HFFc6 (cell line): ENCODE results near the gene NPPC. TPM values are rescaled to one million over a fixed set of nuclear protein-coding genes. Genes with fewer than 3 reads are reported as not detected.

Experiments
- DNase-seq: peaks from one replicate; pipeline ENCODE4 v3.0.0-alpha.2; 2018
- H3K27ac Mint-ChIP-seq: 2 replicates; pipeline ENCODE4 v1.8.0; 2020; ENCODE audit warnings: mild to moderate bottlenecking, mixed read lengths
- H3K27me3 Mint-ChIP-seq: 2 replicates; pipeline ENCODE4 v1.8.0; 2021; ENCODE audit warnings: mild to moderate bottlenecking, moderate library complexity, mixed read lengths; ENCODE audit not compliant: insufficient read depth
- H3K36me3 Mint-ChIP-seq: 2 replicates; pipeline ENCODE4 v1.8.0; 2021; ENCODE audit warnings: low read depth, mixed read lengths
- H3K4me1 Mint-ChIP-seq: 2 replicates; pipeline ENCODE4 v1.8.0; 2020; ENCODE audit warnings: low read depth, mixed read lengths
- H3K4me3 Mint-ChIP-seq: 2 replicates; pipeline ENCODE4 v1.8.0; 2020; ENCODE audit warnings: mild to moderate bottlenecking, moderate library complexity, mixed read lengths
- H3K9me3 Mint-ChIP-seq: 2 replicates; pipeline ENCODE4 v1.8.0; 2020; ENCODE audit warnings: mild to moderate bottlenecking, mixed read lengths
- microRNA-seq: library from miRNA; unstranded; fragments of <30 nt; microRNA quantifications from one replicate; pipeline ENCODE4, GENCODE V29; 2019
- total RNA-seq, 6 experiments: library from RNA; stranded (reverse); fragmentation: NEBNext Ultra II Directional; extraction: Animal tissue kit (Norgen Biotek cat#: 25700); gene quantifications; 2 replicates in 1 of 6; 3 replicates in 5 of 6; pipeline ENCODE4 v1.2.3, GENCODE V29; 2021
- TF ChIP-seq, protein P1 (sequence below): fragments of 200-600 bp; sonication (generic); IDR thresholded peaks from 2 replicates; pipeline ENCODE4 v1.5.0; 2021; ENCODE audit warnings: antibody characterized with exemption, mild to moderate bottlenecking

NPPC gene
- total RNA-seq, 6 experiments from 2014 or later: not detected

DNA sequence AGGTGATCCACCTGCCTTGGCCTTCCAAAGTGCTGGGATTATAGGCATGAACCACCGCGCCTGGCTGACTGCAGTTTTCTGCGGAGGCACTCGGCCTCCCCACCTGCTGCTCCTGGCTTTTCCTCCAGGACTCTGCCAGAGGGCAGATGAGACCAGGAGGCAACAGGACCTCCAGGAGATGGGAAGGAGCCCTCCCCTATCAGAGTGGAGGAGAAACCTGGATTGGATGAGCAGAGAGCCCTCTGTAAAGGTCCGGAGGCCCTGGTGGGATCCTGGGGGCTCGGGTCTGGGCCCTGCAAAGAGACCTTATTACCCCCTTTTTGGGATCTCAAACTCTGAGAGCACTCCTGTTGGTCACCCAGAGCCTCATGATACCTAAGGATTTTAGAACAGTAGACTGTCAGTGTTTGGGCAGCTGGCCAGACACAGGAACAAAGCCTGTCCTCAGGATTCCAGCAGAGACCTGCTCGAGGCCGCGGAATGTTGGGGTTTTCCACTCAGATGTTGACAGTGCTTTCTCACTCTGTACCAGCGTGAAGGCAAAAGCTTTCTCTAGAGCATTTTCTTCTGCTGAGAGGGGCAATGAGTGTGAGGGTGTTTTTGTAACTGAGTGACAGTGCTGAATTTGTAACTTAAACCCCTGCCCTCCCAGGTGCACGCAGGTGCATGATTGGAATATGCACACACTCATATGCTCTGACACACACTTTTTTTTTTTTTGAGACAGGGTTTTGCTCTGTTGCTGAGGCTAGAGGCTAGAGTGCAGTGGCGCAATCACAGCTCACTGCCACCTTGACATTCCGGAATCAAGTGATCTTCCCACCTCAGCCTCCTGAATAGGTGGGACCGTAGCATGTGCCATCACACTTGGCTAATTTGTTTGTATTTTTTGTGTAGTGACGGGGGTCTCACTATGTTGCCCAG, 48.4 kb downstream of the NPPC start:
- no peaks in the 10 kb centered on the region for H3K9me3 Mint-ChIP-seq
- peaks cover under 1% of the 10 kb centered on the region; the same call in 1 of the 2 replicates for H3K4me1 Mint-ChIP-seq
- no peak overlapping the region for H3K4me3 Mint-ChIP-seq
- TF ChIP-seq, protein P1, sequence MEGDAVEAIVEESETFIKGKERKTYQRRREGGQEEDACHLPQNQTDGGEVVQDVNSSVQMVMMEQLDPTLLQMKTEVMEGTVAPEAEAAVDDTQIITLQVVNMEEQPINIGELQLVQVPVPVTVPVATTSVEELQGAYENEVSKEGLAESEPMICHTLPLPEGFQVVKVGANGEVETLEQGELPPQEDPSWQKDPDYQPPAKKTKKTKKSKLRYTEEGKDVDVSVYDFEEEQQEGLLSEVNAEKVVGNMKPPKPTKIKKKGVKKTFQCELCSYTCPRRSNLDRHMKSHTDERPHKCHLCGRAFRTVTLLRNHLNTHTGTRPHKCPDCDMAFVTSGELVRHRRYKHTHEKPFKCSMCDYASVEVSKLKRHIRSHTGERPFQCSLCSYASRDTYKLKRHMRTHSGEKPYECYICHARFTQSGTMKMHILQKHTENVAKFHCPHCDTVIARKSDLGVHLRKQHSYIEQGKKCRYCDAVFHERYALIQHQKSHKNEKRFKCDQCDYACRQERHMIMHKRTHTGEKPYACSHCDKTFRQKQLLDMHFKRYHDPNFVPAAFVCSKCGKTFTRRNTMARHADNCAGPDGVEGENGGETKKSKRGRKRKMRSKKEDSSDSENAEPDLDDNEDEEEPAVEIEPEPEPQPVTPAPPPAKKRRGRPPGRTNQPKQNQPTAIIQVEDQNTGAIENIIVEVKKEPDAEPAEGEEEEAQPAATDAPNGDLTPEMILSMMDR: no peak
- no peak overlapping the region for H3K27ac Mint-ChIP-seq
- H3K27me3 Mint-ChIP-seq: peaks cover 18% of the 10 kb centered on the region
- H3K36me3 Mint-ChIP-seq: no peaks in the 10 kb centered on the region
- DNase-seq: no peak

GRCh38 chr2:231874944-231875343, 51.3 kb downstream of the NPPC start:
- Mint-ChIP-seq H3K9me3 (peaks cover 6% of the 10 kb centered on the region; the same call in 1 of the 2 replicates), H3K4me1 (no peaks in the 10 kb centered on the region), H3K27ac (no peak overlapping the region), H3K36me3 (peaks cover 3% of the 10 kb centered on the region; the same call in 1 of the 2 replicates), H3K27me3 (peaks cover 13% of the 10 kb centered on the region), H3K4me3 (no peak overlapping the region)
- TF ChIP-seq, protein P1: no peak
- no peak for DNase-seq

Small RNA genes within 50 kb of the gene (microRNA-seq; reads per million reads assigned to microRNA genes)
- gene MIR1471: not detected

Other genes starting within 250 kb of the NPPC start
- 100 to 1,000 TPM; 467 to 853 (median 787) TPM for gene PTMA, start 217.9 kb downstream of the NPPC start, total RNA-seq
- 10 to 100 TPM; 20.1 to 24.7 (median 22.4) TPM for gene PDE6D, start 145.1 kb downstream of the NPPC start, total RNA-seq
- 10 to 100 TPM; 34.9 to 45.6 (median 40.9) TPM for gene COPS7B, start 140.0 kb downstream of the NPPC start, total RNA-seq
- gene DIS3L2, start 35.3 kb upstream of the NPPC start, total RNA-seq: 10 to 100 TPM; 18.2 to 23.6 (median 21.6) TPM